SU-DHL-6 (cell line): Measurements from ENCODE around the gene TSGA10.
"Not testable (repeated sequence)": the region's sequence is repeated elsewhere in the genome, so short reads cannot be mapped to it uniquely, and the experiment has no call there.

Experiments
- H2AFZ ChIP-seq: fragments of 200-600 bp; sonication (generic); 2 replicates; pipeline ENCODE4 v1.6.1; 2014; ENCODE audit warnings: low read depth, mild to moderate bottlenecking, moderate library complexity, mixed read lengths, antibody characterized with exemption, low read length; ENCODE audit not compliant: severe bottlenecking
- H3F3A ChIP-seq: fragments of 200-600 bp; shearing (Covaris generic); 2 replicates; pipeline ENCODE4 v1.6.0; 2016; ENCODE audit warnings: antibody characterized with exemption, mild to moderate bottlenecking; ENCODE audit not compliant: insufficient read depth
- H3K27ac ChIP-seq: fragments of 200-600 bp; sonication (generic); 2 replicates; pipeline ENCODE4 v1.5.1; 2016; ENCODE audit warnings: low read depth, mild to moderate bottlenecking, low read length, moderate library complexity, mixed read lengths
- H3K27me3 ChIP-seq: fragments of 200-600 bp; sonication (generic), shearing (Covaris generic); 2 replicates; pipeline ENCODE4 v1.6.0; 2014; ENCODE audit warnings: mild to moderate bottlenecking, low read length
- H3K36me3 ChIP-seq: fragments of 200-600 bp; sonication (generic); 2 replicates; pipeline ENCODE4 v1.6.1; 2014; ENCODE audit warnings: mild to moderate bottlenecking, low read length, mixed read lengths
- H3K4me2 ChIP-seq: fragments of 300-600, 200-600 bp; shearing (Covaris generic), sonication (generic); 2 replicates; pipeline ENCODE4 v1.6.0; 2014; ENCODE audit warnings: low read length, low read depth, mild to moderate bottlenecking; ENCODE audit not compliant: poor library complexity, severe bottlenecking
- H3K4me3 ChIP-seq: fragments of 200-600 bp; sonication (generic); 2 replicates; pipeline ENCODE4 v1.5.1; 2014; ENCODE audit warnings: antibody characterized with exemption, low read length, mild to moderate bottlenecking, mixed read lengths; ENCODE audit not compliant: insufficient read depth, poor library complexity, severe bottlenecking
- H3K79me2 ChIP-seq: fragments of 200-600 bp; sonication (generic); 2 replicates; pipeline ENCODE4 v1.6.1; 2014; ENCODE audit warnings: mild to moderate bottlenecking, low read length, moderate library complexity; ENCODE audit not compliant: insufficient read depth
- H3K9ac ChIP-seq: fragments of 200-600 bp; sonication (generic); 2 replicates; pipeline ENCODE4 v1.7.0; 2014; ENCODE audit warnings: mild to moderate bottlenecking, low read length
- H3K9me2 ChIP-seq: fragments of 200-600 bp; sonication (generic); replicated peaks from 2 replicates; pipeline ENCODE4 v1.6.1; 2014; ENCODE audit warnings: low read length; ENCODE audit not compliant: insufficient read depth
- H3K9me3 ChIP-seq: fragments of 200-600 bp; sonication (generic); 2 replicates; pipeline ENCODE4 v1.6.1; 2014; ENCODE audit warnings: low read length, mixed read lengths; ENCODE audit not compliant: insufficient read depth
- H4K20me1 ChIP-seq: fragments of 200-600 bp; sonication (generic); 2 replicates; pipeline ENCODE4 v1.6.1; 2014; ENCODE audit warnings: low read depth, mild to moderate bottlenecking, antibody characterized with exemption, low read length, moderate library complexity, mixed read lengths
- EZH2phosphoT487 ChIP-seq: fragments of 200-600 bp; sonication (generic), shearing (Covaris generic); conservative IDR thresholded peaks from 2 replicates; pipeline ENCODE4 v1.6.1; 2018; ENCODE audit warnings: mild to moderate bottlenecking, antibody characterized with exemption, low read length, moderate library complexity, mixed read lengths
- TF ChIP-seq, protein P1 (sequence below): fragments of 200-600 bp; sonication (generic); IDR thresholded peaks from one replicate; pipeline ENCODE4 v1.5.1; 2017; ENCODE audit warnings: antibody characterized with exemption, mild to moderate bottlenecking, low read length, moderate library complexity; ENCODE audit not compliant: insufficient read depth, poor library complexity, severe bottlenecking

The TSGA10 gene

DNA sequence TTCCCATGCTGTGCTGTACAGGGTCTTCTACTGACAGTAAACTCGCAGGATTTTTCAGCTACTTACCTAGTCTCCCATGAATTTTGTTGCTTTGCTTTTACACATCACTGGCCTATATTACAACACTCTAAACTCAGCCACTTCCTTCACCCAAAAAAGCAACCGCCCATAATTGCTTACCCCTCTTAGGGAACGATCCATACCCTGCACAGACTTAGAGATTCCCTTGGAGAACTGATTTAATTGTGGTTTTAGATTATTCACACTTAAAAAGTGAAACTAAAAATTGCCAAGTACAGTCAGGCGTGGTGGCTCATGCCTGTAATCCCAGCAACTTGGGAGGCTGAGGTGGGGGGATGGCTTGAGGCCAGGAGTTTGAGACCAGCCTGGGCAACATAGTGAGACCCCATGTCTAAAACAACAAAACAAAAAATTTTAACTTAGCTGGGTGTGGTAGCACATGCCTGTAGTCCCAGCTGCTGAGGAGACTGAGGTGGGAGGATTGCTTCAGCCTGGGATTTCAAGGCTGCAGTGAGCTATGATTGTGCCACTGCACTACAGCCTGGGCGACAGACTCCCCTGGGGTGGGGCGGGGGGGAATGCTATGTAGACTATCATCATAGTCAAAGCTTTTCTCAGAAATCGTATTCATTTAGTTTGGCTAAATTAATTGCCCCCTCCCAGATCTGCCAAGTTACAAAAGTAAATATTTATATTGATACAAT, 45.5 kb upstream of the TSGA10 start:
- Histone ChIP-seq H3K9me2 (no peaks in the 10 kb centered on the region), H4K20me1 (no peaks in the 10 kb centered on the region), H2AFZ (no peak overlapping the region), H3K9ac (no peak overlapping the region), H3K4me2 (no peak overlapping the region), H3K4me3 (no peak overlapping the region), H3K79me2 (no peaks in the 10 kb centered on the region), H3K27me3 (no peaks in the 10 kb centered on the region), H3K9me3 (no peaks in the 10 kb centered on the region), H3K27ac (no peak overlapping the region), H3F3A (no peaks in the 10 kb centered on the region), H3K36me3 (peaks cover 8% of the 10 kb centered on the region; the same call in 1 of the 2 replicates)
- TF ChIP-seq EZH2phosphoT487 = no peak
- TF ChIP-seq, protein P1, sequence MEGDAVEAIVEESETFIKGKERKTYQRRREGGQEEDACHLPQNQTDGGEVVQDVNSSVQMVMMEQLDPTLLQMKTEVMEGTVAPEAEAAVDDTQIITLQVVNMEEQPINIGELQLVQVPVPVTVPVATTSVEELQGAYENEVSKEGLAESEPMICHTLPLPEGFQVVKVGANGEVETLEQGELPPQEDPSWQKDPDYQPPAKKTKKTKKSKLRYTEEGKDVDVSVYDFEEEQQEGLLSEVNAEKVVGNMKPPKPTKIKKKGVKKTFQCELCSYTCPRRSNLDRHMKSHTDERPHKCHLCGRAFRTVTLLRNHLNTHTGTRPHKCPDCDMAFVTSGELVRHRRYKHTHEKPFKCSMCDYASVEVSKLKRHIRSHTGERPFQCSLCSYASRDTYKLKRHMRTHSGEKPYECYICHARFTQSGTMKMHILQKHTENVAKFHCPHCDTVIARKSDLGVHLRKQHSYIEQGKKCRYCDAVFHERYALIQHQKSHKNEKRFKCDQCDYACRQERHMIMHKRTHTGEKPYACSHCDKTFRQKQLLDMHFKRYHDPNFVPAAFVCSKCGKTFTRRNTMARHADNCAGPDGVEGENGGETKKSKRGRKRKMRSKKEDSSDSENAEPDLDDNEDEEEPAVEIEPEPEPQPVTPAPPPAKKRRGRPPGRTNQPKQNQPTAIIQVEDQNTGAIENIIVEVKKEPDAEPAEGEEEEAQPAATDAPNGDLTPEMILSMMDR = no peak

DNA sequence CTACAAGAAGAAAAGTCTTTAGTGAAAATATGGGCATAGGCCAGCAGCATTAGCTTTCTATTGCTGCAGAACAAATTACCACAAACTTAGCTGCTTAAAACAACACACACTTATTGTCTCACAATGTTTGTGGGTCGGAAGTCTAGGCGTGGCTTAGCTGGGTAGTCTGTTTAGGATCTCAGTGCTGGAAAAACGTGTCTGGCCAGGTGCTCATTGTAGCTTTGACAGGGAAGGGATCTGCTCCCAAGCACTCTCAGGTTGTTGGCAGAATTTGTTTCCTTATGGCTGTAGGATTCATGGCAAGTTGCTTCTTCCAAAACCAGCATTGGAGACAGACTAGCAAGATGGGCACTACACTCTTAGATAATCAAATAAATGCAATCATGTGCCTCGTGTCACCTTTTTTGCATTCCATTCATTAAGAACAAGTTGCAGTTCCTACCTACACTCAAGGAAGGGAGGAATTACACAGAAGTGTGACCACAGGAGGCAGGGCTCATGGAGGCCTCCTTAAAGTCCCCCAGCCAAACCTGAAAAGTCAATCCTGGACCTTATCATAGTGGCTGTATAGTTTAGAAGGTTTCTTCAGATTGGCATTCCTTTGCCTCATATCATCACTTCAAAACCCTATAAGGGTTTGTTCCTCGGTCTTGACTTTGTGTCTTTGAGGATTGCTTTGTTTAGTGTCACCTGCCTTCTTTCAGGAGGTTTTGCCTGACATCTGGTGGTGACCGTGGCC, 43.5 kb upstream of the TSGA10 start:
- Histone ChIP-seq H3K4me3 (no peak overlapping the region), H3K9me2 (no peaks in the 10 kb centered on the region), H3K79me2 (no peaks in the 10 kb centered on the region), H3K9me3 (no peaks in the 10 kb centered on the region), H3K36me3 (peaks cover 14% of the 10 kb centered on the region; the same call in 1 of the 2 replicates), H3K27me3 (no peaks in the 10 kb centered on the region), H4K20me1 (no peaks in the 10 kb centered on the region), H3K27ac (no peak overlapping the region), H3K9ac (no peak overlapping the region), H3K4me2 (no peak overlapping the region), H2AFZ (no peak overlapping the region), H3F3A (no peaks in the 10 kb centered on the region)
- no peak for TF ChIP-seq EZH2phosphoT487
- TF ChIP-seq, protein P1 = no peak

DNA sequence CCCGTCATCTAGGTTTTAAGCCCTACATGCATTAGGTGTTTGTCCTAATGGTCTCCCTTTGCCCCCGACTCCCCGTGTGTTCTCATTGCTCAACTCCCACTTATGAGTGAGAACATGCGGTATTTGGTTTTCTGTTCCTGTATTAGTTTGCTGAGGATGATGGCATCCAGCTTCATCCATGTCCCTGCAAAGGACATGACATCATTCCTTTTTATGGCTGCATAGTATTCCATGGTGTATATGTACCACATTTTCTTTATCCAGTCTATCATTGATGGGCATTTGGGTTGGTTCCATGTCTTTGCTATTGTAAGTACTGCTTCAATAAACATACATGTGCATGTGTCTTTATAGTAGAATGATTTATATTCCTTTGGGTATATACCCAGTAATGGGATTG, 37.6 kb upstream of the TSGA10 start:
- not testable (repeated sequence) for H3K9ac ChIP-seq

DNA sequence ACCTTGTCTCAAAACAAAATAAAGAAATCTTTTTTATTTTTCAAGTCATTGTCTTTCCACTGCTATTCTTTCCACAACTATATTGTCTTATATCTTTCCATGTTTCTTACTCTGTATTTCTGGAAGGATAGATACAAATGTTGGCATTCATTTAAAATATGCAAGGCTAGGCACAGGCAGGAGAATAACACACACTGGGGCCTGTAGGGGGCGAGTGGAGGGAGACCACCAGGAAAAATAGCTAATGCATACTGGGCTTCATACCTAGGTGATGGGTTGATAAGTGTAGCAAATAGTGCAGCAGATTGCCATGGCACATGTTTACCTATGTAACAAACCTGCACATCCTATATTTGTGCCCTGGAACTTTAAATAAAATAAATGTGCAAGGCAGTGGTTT, 35.8 kb upstream of the TSGA10 start:
- H3K27me3 ChIP-seq = no peaks in the 10 kb centered on the region
- H3K27ac ChIP-seq = no peak overlapping the region
- H3K9ac ChIP-seq = no peak overlapping the region
- H4K20me1 ChIP-seq = no peaks in the 10 kb centered on the region
- no peaks in the 10 kb centered on the region for H3K9me2 ChIP-seq
- no peak overlapping the region for H2AFZ ChIP-seq
- H3K36me3 ChIP-seq = peaks cover 29% of the 10 kb centered on the region; the same call in 1 of the 2 replicates
- peaks cover 35% of the 10 kb centered on the region for H3K79me2 ChIP-seq
- H3K9me3 ChIP-seq = no peaks in the 10 kb centered on the region
- no peak overlapping the region for H3K4me2 ChIP-seq
- no peaks in the 10 kb centered on the region for H3F3A ChIP-seq
- no peak for TF ChIP-seq EZH2phosphoT487
- TF ChIP-seq, protein P1 = no peak
- no peak overlapping the region for H3K4me3 ChIP-seq

More for the DNA sequence above, 37.6 kb upstream of the TSGA10 start:
- H3F3A ChIP-seq, H4K20me1 ChIP-seq, H3K9me3 ChIP-seq, H3K27me3 ChIP-seq, H3K9me2 ChIP-seq, H3K4me3 ChIP-seq, H3K4me2 ChIP-seq, H3K27ac ChIP-seq, H2AFZ ChIP-seq: not testable (repeated sequence)
- H3K36me3 ChIP-seq = peaks cover 34% of the 10 kb centered on the region; the same call in 1 of the 2 replicates
- peaks cover 17% of the 10 kb centered on the region; the same call in 1 of the 2 replicates for H3K79me2 ChIP-seq
